HFFc6 (cell line): ENCODE data around the gene NF2. TPM values are rescaled to one million over a fixed set of nuclear protein-coding genes. Genes with fewer than 3 reads are reported as not detected.

ENCODE experiments used
- DNase-seq: peaks from one replicate; pipeline ENCODE4 v3.0.0-alpha.2; 2018
- H3K27ac Mint-ChIP-seq: 2 replicates; pipeline ENCODE4 v1.8.0; 2020; ENCODE audit warnings: mild to moderate bottlenecking, mixed read lengths
- H3K27me3 Mint-ChIP-seq: 2 replicates; pipeline ENCODE4 v1.8.0; 2021; ENCODE audit warnings: mild to moderate bottlenecking, moderate library complexity, mixed read lengths; ENCODE audit not compliant: insufficient read depth
- H3K36me3 Mint-ChIP-seq: 2 replicates; pipeline ENCODE4 v1.8.0; 2021; ENCODE audit warnings: low read depth, mixed read lengths
- H3K4me1 Mint-ChIP-seq: 2 replicates; pipeline ENCODE4 v1.8.0; 2020; ENCODE audit warnings: low read depth, mixed read lengths
- H3K4me3 Mint-ChIP-seq: 2 replicates; pipeline ENCODE4 v1.8.0; 2020; ENCODE audit warnings: mild to moderate bottlenecking, moderate library complexity, mixed read lengths
- H3K9me3 Mint-ChIP-seq: 2 replicates; pipeline ENCODE4 v1.8.0; 2020; ENCODE audit warnings: mild to moderate bottlenecking, mixed read lengths
- CTCF ChIP-seq: fragments of 200-600 bp; sonication (generic); IDR thresholded peaks from 2 replicates; pipeline ENCODE4 v1.5.0; 2021; ENCODE audit warnings: antibody characterized with exemption, mild to moderate bottlenecking
- total RNA-seq, 6 experiments: library from RNA; stranded (reverse); fragmentation: NEBNext Ultra II Directional; extraction: Animal tissue kit (Norgen Biotek cat#: 25700); gene quantifications; 2 replicates in 1 of 6; 3 replicates in 5 of 6; pipeline ENCODE4 v1.2.3, GENCODE V29; 2021

Gene NF2
- total RNA-seq, 6 experiments from 2014 or later, result 161 to 184 (median 176) TPM

GRCh38 chr22:29630987-29631386 lies 27.6 kb downstream of the NF2 start:
- no peak overlapping the region for H3K4me3 Mint-ChIP-seq
- H3K9me3 Mint-ChIP-seq, result no peaks in the 10 kb centered on the region
- H3K36me3 Mint-ChIP-seq, result peaks cover 29% of the 10 kb centered on the region
- no peak for DNase-seq
- TF ChIP-seq CTCF, result no peak
- H3K27me3 Mint-ChIP-seq, result no peaks in the 10 kb centered on the region; the same call in 1 of the 2 replicates
- H3K4me1 Mint-ChIP-seq, result peaks cover 89% of the 10 kb centered on the region
- H3K27ac Mint-ChIP-seq, result no peak overlapping the region

- no peak for DNase-seq
- Mint-ChIP-seq H3K4me1 (peaks cover 82% of the 10 kb centered on the region), H3K9me3 (no peaks in the 10 kb centered on the region), H3K27ac (no peak overlapping the region; the same call in 1 of the 2 replicates), H3K4me3 (no peak overlapping the region), H3K36me3 (peaks cover 29% of the 10 kb centered on the region), H3K27me3 (no peaks in the 10 kb centered on the region; the same call in 1 of the 2 replicates)
- TF ChIP-seq CTCF, result no peak
Measured at GRCh38 chr22:29631725-29632124, 28.3 kb downstream of the NF2 start.

GRCh38 chr22:29632672-29633071 lies 29.2 kb downstream of the NF2 start:
- no peaks in the 10 kb centered on the region; the same call in 1 of the 2 replicates for H3K27me3 Mint-ChIP-seq
- H3K27ac Mint-ChIP-seq, result peak overlapping the region; percentile 6; the same call in 1 of the 2 replicates
- no peak for DNase-seq
- peaks cover 78% of the 10 kb centered on the region for H3K4me1 Mint-ChIP-seq
- no peak overlapping the region for H3K4me3 Mint-ChIP-seq
- H3K9me3 Mint-ChIP-seq, result no peaks in the 10 kb centered on the region
- TF ChIP-seq CTCF, result no peak
- H3K36me3 Mint-ChIP-seq, result peaks cover 32% of the 10 kb centered on the region

GRCh38 chr22:29633514-29634312 lies 30.3 kb downstream of the NF2 start:
- H3K36me3 Mint-ChIP-seq, result peaks cover 32% of the 10 kb centered on the region
- H3K27ac Mint-ChIP-seq, result peak overlapping the region; percentile 23
- H3K4me1 Mint-ChIP-seq, result peaks cover 72% of the 10 kb centered on the region
- no peak for TF ChIP-seq CTCF
- no peak for DNase-seq
- H3K9me3 Mint-ChIP-seq, result no peaks in the 10 kb centered on the region
- H3K4me3 Mint-ChIP-seq, result no peak overlapping the region
- no peaks in the 10 kb centered on the region; the same call in 1 of the 2 replicates for H3K27me3 Mint-ChIP-seq

- no peaks in the 10 kb centered on the region; the same call in 1 of the 2 replicates for H3K27me3 Mint-ChIP-seq
- no peak for DNase-seq
- H3K4me3 Mint-ChIP-seq, result no peak overlapping the region
- H3K27ac Mint-ChIP-seq, result no peak overlapping the region; the same call in 1 of the 2 replicates
- TF ChIP-seq CTCF, result no peak
- peaks cover 64% of the 10 kb centered on the region for H3K4me1 Mint-ChIP-seq
- peaks cover 39% of the 10 kb centered on the region for H3K36me3 Mint-ChIP-seq
- H3K9me3 Mint-ChIP-seq, result no peaks in the 10 kb centered on the region
Measured at GRCh38 chr22:29634847-29635246, 31.4 kb downstream of the NF2 start.
